Glutamatergic neuron (in vitro differentiated cells): ENCODE data around the gene AUTS2. TPM values are rescaled to one million over a fixed set of nuclear protein-coding genes. Genes with fewer than 3 reads are reported as not detected.
A peak's percentile ranks its signal among the peaks of the same experiment; 100 is the strongest.

ENCODE experiments used
- DNase-seq: peaks from one replicate; pipeline ENCODE4 v3.0.0; 2022
- H3K27ac Mint-ChIP-seq: one replicate; pipeline ENCODE4 v1.8.0; 2020; ENCODE audit warnings: mild to moderate bottlenecking, mixed read lengths, inconsistent platforms; ENCODE audit not compliant: unreplicated experiment
- H3K27me3 Mint-ChIP-seq: one replicate; pipeline ENCODE4 v1.8.0; 2020; ENCODE audit warnings: mild to moderate bottlenecking, moderate library complexity, mixed read lengths, inconsistent platforms; ENCODE audit not compliant: unreplicated experiment
- H3K36me3 Mint-ChIP-seq: one replicate; pipeline ENCODE4 v1.8.0; 2020; ENCODE audit warnings: mild to moderate bottlenecking, mixed read lengths, inconsistent platforms; ENCODE audit not compliant: unreplicated experiment
- H3K4me1 Mint-ChIP-seq: one replicate; pipeline ENCODE4 v1.8.0; 2020; ENCODE audit warnings: mild to moderate bottlenecking, low read depth, mixed read lengths, inconsistent platforms; ENCODE audit not compliant: unreplicated experiment
- H3K4me3 Mint-ChIP-seq: one replicate; pipeline ENCODE4 v1.8.0; 2020; ENCODE audit warnings: mild to moderate bottlenecking, mixed read lengths, inconsistent platforms; ENCODE audit not compliant: unreplicated experiment
- H3K9me3 Mint-ChIP-seq: one replicate; pipeline ENCODE4 v1.8.0; 2020; ENCODE audit warnings: mild to moderate bottlenecking, moderate library complexity, mixed read lengths, inconsistent platforms; ENCODE audit not compliant: unreplicated experiment
- total RNA-seq: library from RNA; stranded (reverse); fragmentation: NEBNext Ultra II Directional; extraction: Animal tissue kit (Norgen Biotek cat#: 25700); gene quantifications from one replicate; pipeline ENCODE4 v1.2.1, GENCODE V29; 2021; ENCODE audit not compliant: unreplicated experiment
- TF ChIP-seq, protein P1 (sequence below): fragments of 200-600 bp; sonication (generic); IDR thresholded peaks from one replicate; pipeline ENCODE4 v1.5.0; 2021; ENCODE audit not compliant: partially characterized antibody, unreplicated experiment

The AUTS2 gene
- total RNA-seq, 1 donor from 2014 or later = 300 TPM

DNA sequence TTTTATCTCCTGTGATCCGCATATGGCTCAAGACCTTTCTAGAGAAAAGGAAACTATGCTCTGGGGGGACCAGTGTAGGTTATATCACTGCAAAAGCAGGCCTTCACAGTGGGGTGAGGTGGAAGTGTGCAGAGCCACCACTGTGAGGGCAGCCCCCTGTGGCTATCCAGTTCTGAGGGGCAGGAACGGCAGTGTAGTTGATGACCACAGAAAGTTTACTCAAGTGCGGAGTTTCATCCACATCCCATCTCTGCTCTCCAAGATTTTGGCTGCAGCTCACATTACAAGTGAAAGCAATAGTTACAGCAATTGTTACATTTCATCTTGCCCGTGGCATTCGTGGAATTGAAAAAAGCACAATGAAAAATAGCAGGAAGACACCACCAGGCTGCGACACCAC is 1187.8 kb downstream of the AUTS2 start:
- Mint-ChIP-seq H3K27ac (no peak overlapping the region), H3K4me1 (peaks cover 39% of the 10 kb centered on the region), H3K27me3 (peaks cover 23% of the 10 kb centered on the region), H3K36me3 (peaks cover 29% of the 10 kb centered on the region), H3K9me3 (peaks cover 18% of the 10 kb centered on the region), H3K4me3 (no peak overlapping the region)
- TF ChIP-seq, protein P1, sequence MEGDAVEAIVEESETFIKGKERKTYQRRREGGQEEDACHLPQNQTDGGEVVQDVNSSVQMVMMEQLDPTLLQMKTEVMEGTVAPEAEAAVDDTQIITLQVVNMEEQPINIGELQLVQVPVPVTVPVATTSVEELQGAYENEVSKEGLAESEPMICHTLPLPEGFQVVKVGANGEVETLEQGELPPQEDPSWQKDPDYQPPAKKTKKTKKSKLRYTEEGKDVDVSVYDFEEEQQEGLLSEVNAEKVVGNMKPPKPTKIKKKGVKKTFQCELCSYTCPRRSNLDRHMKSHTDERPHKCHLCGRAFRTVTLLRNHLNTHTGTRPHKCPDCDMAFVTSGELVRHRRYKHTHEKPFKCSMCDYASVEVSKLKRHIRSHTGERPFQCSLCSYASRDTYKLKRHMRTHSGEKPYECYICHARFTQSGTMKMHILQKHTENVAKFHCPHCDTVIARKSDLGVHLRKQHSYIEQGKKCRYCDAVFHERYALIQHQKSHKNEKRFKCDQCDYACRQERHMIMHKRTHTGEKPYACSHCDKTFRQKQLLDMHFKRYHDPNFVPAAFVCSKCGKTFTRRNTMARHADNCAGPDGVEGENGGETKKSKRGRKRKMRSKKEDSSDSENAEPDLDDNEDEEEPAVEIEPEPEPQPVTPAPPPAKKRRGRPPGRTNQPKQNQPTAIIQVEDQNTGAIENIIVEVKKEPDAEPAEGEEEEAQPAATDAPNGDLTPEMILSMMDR = no peak
- DNase-seq = no peak

DNA sequence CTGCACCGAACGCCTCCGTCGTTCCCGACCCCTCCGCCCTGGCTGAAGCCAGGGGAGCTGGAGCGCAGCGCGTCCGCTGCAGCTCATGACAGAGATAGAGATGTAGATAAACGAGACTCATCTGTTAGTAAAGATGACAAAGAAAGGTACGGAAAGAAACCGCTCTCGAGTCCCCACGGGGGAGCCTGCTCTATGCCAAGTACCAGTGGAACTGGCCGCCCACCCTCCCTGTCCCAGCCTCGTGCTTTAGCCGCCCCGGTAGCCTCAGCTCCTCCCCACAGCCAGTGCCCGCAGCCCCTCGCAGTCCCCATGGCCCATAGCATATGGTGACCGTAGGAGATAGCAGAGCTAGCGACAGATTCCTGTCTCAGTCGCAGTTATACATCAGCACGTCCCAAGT is 1189.0 kb downstream of the AUTS2 start:
- Mint-ChIP-seq H3K9me3 (peaks cover 18% of the 10 kb centered on the region), H3K4me1 (peaks cover 33% of the 10 kb centered on the region), H3K27ac (peak overlapping the region; percentile 90), H3K4me3 (peak overlapping the region; percentile 57), H3K36me3 (peaks cover 30% of the 10 kb centered on the region), H3K27me3 (peaks cover 23% of the 10 kb centered on the region)
- TF ChIP-seq, protein P1 = no peak
- peak; percentile 41 for DNase-seq

DNA sequence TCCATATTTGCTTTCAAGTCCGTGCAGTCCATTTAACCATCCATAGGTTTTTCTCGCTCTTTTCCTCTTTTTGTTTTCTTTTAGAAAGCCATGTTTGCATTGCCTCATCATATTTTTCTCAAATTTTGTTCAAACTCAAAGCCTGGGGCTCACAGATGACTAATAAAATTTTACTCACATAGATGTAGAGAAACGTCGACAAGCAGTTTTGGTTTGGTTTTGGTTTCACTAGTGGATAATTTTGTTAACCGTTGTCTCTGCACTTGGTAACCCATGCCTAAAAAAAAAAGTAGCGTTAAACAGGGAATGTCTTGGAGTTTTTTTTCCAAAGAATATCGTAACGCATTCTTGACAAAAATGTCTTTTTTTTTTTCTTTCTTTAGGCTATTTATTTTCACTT is 1189.5 kb downstream of the AUTS2 start:
- Mint-ChIP-seq H3K4me1 (peaks cover 33% of the 10 kb centered on the region), H3K9me3 (peaks cover 18% of the 10 kb centered on the region), H3K4me3 (peak overlapping the region; percentile 57), H3K36me3 (peaks cover 30% of the 10 kb centered on the region), H3K27ac (peak overlapping the region; percentile 90), H3K27me3 (peaks cover 23% of the 10 kb centered on the region)
- DNase-seq = no peak
- TF ChIP-seq, protein P1 = no peak

DNA sequence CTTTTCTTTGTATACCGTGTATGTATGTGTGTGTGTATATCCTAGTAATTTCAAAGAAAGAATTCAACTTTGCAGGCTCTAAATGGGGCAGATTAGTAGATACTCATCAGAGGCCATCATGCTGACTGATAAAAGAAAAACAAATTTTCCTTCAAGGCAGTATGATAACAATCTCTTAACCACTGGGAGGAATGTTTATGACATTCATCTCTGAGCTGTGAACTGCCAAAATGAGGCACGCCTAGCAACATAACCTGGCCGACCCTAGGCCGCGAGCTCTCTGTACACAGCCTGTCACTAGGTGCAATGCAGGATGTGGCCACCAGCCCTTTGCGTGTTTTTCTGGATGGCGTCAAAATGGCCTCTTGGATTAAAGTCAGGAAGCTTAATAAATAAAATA is 1190.0 kb downstream of the AUTS2 start:
- no peak overlapping the region for H3K27ac Mint-ChIP-seq
- H3K36me3 Mint-ChIP-seq = peaks cover 30% of the 10 kb centered on the region
- TF ChIP-seq, protein P1 = no peak
- H3K4me1 Mint-ChIP-seq = peaks cover 33% of the 10 kb centered on the region
- peaks cover 23% of the 10 kb centered on the region for H3K27me3 Mint-ChIP-seq
- peaks cover 17% of the 10 kb centered on the region for H3K9me3 Mint-ChIP-seq
- no peak overlapping the region for H3K4me3 Mint-ChIP-seq
- DNase-seq = no peak

DNA sequence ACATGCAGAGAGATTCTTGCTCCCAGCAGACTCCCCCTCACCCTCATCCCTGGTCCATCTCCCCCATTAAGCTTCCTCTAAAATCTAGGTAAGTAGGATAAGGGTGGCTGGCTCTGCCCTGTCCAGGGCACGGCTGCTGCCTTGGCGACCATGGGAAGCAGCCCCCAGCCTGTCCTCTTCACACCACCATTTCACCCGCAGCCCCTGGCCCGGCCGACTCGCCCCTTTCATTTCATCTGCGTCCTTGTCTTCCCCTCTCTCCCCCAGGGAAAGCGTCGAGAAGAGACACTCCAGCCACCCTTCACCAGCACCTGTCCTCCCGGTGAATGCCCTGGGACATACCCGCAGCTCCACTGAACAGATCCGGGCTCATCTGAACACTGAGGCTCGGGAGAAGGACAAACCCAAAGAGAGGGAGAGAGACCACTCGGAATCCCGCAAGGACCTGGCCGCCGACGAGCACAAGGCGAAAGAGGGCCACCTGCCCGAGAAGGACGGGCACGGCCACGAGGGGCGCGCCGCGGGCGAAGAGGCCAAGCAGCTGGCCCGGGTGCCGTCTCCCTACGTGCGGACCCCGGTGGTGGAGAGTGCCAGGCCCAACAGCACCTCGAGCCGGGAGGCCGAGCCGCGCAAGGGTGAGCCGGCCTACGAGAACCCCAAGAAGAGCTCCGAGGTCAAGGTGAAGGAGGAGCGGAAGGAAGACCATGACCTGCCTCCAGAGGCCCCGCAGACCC is 1191.4 kb downstream of the AUTS2 start:
- DNase-seq = no peak
- Mint-ChIP-seq H3K36me3 (peaks cover 30% of the 10 kb centered on the region), H3K4me1 (peaks cover 42% of the 10 kb centered on the region), H3K9me3 (peaks cover 20% of the 10 kb centered on the region), H3K27ac (no peak overlapping the region), H3K4me3 (peak overlapping the region; percentile 11), H3K27me3 (peaks cover 26% of the 10 kb centered on the region)
- TF ChIP-seq, protein P1 = no peak
